HCT116 (cell line): Measurements from ENCODE around the gene CIB4. TPM values are rescaled to one million over a fixed set of nuclear protein-coding genes. Genes with fewer than 3 reads are reported as not detected.

Source experiments
- ATAC-seq: fragments of 200-7000 bp; cut with Tn5 transposase; 2 replicates; pipeline ENCODE4 v1.9.1; 2020; ENCODE audit warnings: mild to moderate bottlenecking, moderate library complexity
- BruUV-seq: library from RNA; stranded (reverse); fragments of 400-500 nt; replicated peaks from 2 replicates; lab custom pipeline; 2021; lab: Mats Ljungman, UMichigan
- CTCF ChIA-PET: fragments of 300-600 bp; sonication (Branson Sonifier 250); formaldehyde crosslinking; loops from one replicate; lab custom pipeline; 2021; ENCODE audit warnings: antibody characterized with exemption; lab: Charles Lee
- POLR2A ChIA-PET: fragments of 300-600, 350-600 bp; sonication (Branson Sonifier 250); formaldehyde crosslinking; loops from one replicate; lab custom pipeline; 2021; ENCODE audit warnings: antibody characterized with exemption; lab: Charles Lee
- RAD21 ChIA-PET, 2 experiments: fragments of 300-600 bp; sonication (Branson Sonifier 250); formaldehyde crosslinking; loops; one replicate each; lab custom pipeline; 2023; ENCODE audit warnings: low total read pairs in 2 of 2; ENCODE audit not compliant: uncharacterized antibody in 2 of 2, unreplicated experiment in 2 of 2, low non-redundant PET in 1 of 2; lab: Charles Lee
- DNase-seq: peaks from one replicate; pipeline ENCODE4 v3.0.0-alpha.2; 2010; ENCODE audit warnings: low read depth, low spot score
- H2AFZ ChIP-seq: fragments of 200-600 bp; shearing (Covaris generic), sonication (generic); 2 replicates; pipeline ENCODE4 v1.6.1; 2017; ENCODE audit warnings: low read depth, mixed run types, mixed read lengths, antibody characterized with exemption, low read length; ENCODE audit not compliant: poor library complexity, severe bottlenecking
- H3K27ac ChIP-seq: 2 replicates; pipeline ENCODE4 v1.5.1; 2012; ENCODE audit warnings: low read depth, low read length
- H3K27me3 ChIP-seq: fragments of 200-600 bp; sonication (generic); 2 replicates; pipeline ENCODE4 v1.6.1; 2016; ENCODE audit warnings: mixed run types, low read length, mixed read lengths; ENCODE audit not compliant: insufficient read depth
- H3K36me3 ChIP-seq, 2 experiments: fragments of 200-500 bp in 1 of 2; fragments of 200-600 bp in 1 of 2; sonication (Bioruptor generic) in 1 of 2; sonication (generic) in 1 of 2; 2 replicates each; pipeline versions ENCODE4 v1.5.1 to v1.6.1; 2014 to 2016; ENCODE audit warnings: low read length in 2 of 2, inconsistent platforms in 1 of 2, mixed read lengths in 1 of 2, mixed run types in 1 of 2; ENCODE audit not compliant: insufficient read depth in 2 of 2, control insufficient read depth in 1 of 2
- H3K4me1 ChIP-seq, 2 experiments: fragments of 200-600 bp in 1 of 2; sonication (generic) in 1 of 2; 2 replicates each; pipeline versions ENCODE4 v1.5.1 to v1.6.1; 2012 to 2017; ENCODE audit warnings: low read length in 2 of 2, inconsistent platforms in 1 of 2, mild to moderate bottlenecking in 1 of 2, mixed read lengths in 1 of 2, mixed run types in 1 of 2, moderate library complexity in 1 of 2; ENCODE audit not compliant: insufficient read depth in 2 of 2, control insufficient read depth in 1 of 2
- H3K4me2 ChIP-seq: fragments of 200-600 bp; sonication (generic); 2 replicates; pipeline ENCODE4 v1.6.1; 2017; ENCODE audit warnings: mixed run types, low read length, mixed read lengths
- H3K4me3 ChIP-seq, 2 experiments: fragments of 200-600 bp in 1 of 2; sonication (generic) in 1 of 2; replicated peaks in 1 of 2; 2 replicates each; pipeline ENCODE4 v1.5.1; 2011 to 2016; ENCODE audit warnings: low read length in 2 of 2, control low read depth in 1 of 2, low read depth in 1 of 2, mild to moderate bottlenecking in 1 of 2, mixed read lengths in 1 of 2, mixed run types in 1 of 2
- H3K79me2 ChIP-seq: fragments of 200-600 bp; sonication (generic); 2 replicates; pipeline ENCODE4 v1.6.1; 2017; ENCODE audit warnings: mild to moderate bottlenecking, mixed run types, low read length, moderate library complexity, mixed read lengths; ENCODE audit not compliant: insufficient read depth
- H3K9ac ChIP-seq: fragments of 200-600 bp; sonication (generic); 2 replicates; pipeline ENCODE4 v1.6.1; 2016; ENCODE audit warnings: low read length, mixed read lengths
- H3K9me2 ChIP-seq: fragments of 200-600 bp; sonication (generic), shearing (Covaris generic); 2 replicates; pipeline ENCODE4 v1.6.1; 2017; ENCODE audit warnings: mixed run types, mild to moderate bottlenecking, moderate library complexity; ENCODE audit not compliant: insufficient read depth
- H3K9me3 ChIP-seq, 2 experiments: fragments of 200-500 bp in 1 of 2; fragments of 200-600 bp in 1 of 2; sonication (Bioruptor generic) in 1 of 2; sonication (generic) in 1 of 2; 2 replicates each; pipeline ENCODE4 v1.6.1; 2014 to 2017; ENCODE audit warnings: low read length in 2 of 2, mixed read lengths in 2 of 2, inconsistent platforms in 1 of 2, low read depth in 1 of 2, mild to moderate bottlenecking in 1 of 2, mixed run types in 1 of 2, moderate library complexity in 1 of 2; ENCODE audit not compliant: control insufficient read depth in 1 of 2, insufficient read depth in 1 of 2
- H4K20me1 ChIP-seq: fragments of 200-600 bp; sonication (generic), shearing (Covaris generic); 2 replicates; pipeline ENCODE4 v1.6.1; 2017; ENCODE audit warnings: mixed run types, mild to moderate bottlenecking, moderate library complexity; ENCODE audit not compliant: insufficient read depth
- CBX3 ChIP-seq: IDR thresholded peaks from 2 replicates; pipeline ENCODE4 v1.6.1; 2012; ENCODE audit warnings: low read depth
- EGR1 ChIP-seq: IDR thresholded peaks from 2 replicates; pipeline ENCODE4 v1.6.1; 2012; ENCODE audit warnings: low read depth
- EZH2 ChIP-seq: fragments of 200-600 bp; sonication (generic); IDR thresholded peaks from 2 replicates; pipeline ENCODE4 v1.6.1; 2017; ENCODE audit warnings: antibody characterized with exemption, mixed run types
- EZH2phosphoT487 ChIP-seq: fragments of 200-600 bp; IDR thresholded peaks from 2 replicates; pipeline ENCODE4 v1.6.1; 2018; ENCODE audit warnings: antibody characterized with exemption, borderline replicate concordance
- FOSL1 ChIP-seq: IDR thresholded peaks from 2 replicates; pipeline ENCODE4 v1.6.1; 2012; ENCODE audit warnings: low read depth
- JUND ChIP-seq: IDR thresholded peaks from 2 replicates; pipeline ENCODE4 v1.6.1; 2012
- MAX ChIP-seq: IDR thresholded peaks from 2 replicates; pipeline ENCODE4 v1.6.1; 2012
- POLR2AphosphoS5 ChIP-seq: IDR thresholded peaks from 2 replicates; pipeline ENCODE4 v1.6.1; 2011; ENCODE audit warnings: mild to moderate bottlenecking, low read depth, low read length, moderate library complexity
- RAD21 ChIP-seq: IDR thresholded peaks from 2 replicates; pipeline ENCODE4 v1.6.1; 2012; ENCODE audit warnings: low read depth, mild to moderate bottlenecking
- REST ChIP-seq: IDR thresholded peaks from 2 replicates; pipeline ENCODE4 v1.6.1; 2012; ENCODE audit warnings: low read depth
- SIN3A ChIP-seq: IDR thresholded peaks from 2 replicates; pipeline ENCODE4 v1.6.1; 2012; ENCODE audit warnings: low read depth
- SP1 ChIP-seq: IDR thresholded peaks from 2 replicates; pipeline ENCODE4 v1.6.1; 2012; ENCODE audit warnings: low read depth
- SRF ChIP-seq: IDR thresholded peaks from 2 replicates; pipeline ENCODE4 v1.6.1; 2012; ENCODE audit warnings: low read depth
- TCF7L2 ChIP-seq: IDR thresholded peaks from 2 replicates; pipeline ENCODE4 v1.7.0; 2011; ENCODE audit warnings: borderline replicate concordance, inconsistent platforms; ENCODE audit not compliant: insufficient read depth, insufficient read length; ENCODE audit errors: extremely low read depth
- YY1 ChIP-seq: IDR thresholded peaks from 2 replicates; pipeline ENCODE4 v1.6.1; 2011; ENCODE audit warnings: low read length, low read depth, moderate library complexity, mild to moderate bottlenecking; ENCODE audit not compliant: insufficient replicate concordance; ENCODE audit errors: extremely low read depth
- ZFX ChIP-seq: fragments of 450-650 bp; IDR thresholded peaks from 2 replicates; pipeline ENCODE4 v1.6.1; 2017
- ZNF274 ChIP-seq: fragments of 200-500 bp; sonication (Bioruptor generic); IDR thresholded peaks from 2 replicates; pipeline ENCODE4 v1.6.1; 2014; ENCODE audit warnings: mild to moderate bottlenecking, low read depth, low read length, inconsistent platforms
- intact Hi-C: fragments of 100-400 bp; cut with micrococcal nuclease; formaldehyde crosslinking; loops from 2 replicates; pipeline ENCODE4 v1.10.0; 2022
- total RNA-seq: library from RNA; stranded (reverse); gene quantifications from one replicate; pipeline ENCODE4 v1.2.1, GENCODE V29; 2021; ENCODE audit not compliant: unreplicated experiment

Gene CIB4
- total RNA-seq, 1 experiment from 2014 or later, result not detected

- H3K4me3 ChIP-seq, result no peak overlapping the region
- H3K36me3 ChIP-seq, result no peaks in the 10 kb centered on the region
- H2AFZ ChIP-seq, result no peak overlapping the region
- no peaks in the 10 kb centered on the region for H3K9me3 ChIP-seq
- no peak overlapping the region for H3K27ac ChIP-seq
- no peak for TF ChIP-seq EGR1
- no peak for TF ChIP-seq YY1
- no peak for TF ChIP-seq RAD21
- TF ChIP-seq MAX, result no peak
- TF ChIP-seq EZH2, result no peak
- no peak for TF ChIP-seq REST
- no peak for TF ChIP-seq SP1
- no peak for TF ChIP-seq ZFX
- TF ChIP-seq POLR2AphosphoS5, result no peak
- TF ChIP-seq EZH2phosphoT487, result no peak
- TF ChIP-seq SIN3A, result no peak
- no peak for TF ChIP-seq CBX3
- TF ChIP-seq ZNF274, result no peak
- TF ChIP-seq SRF, result no peak
- TF ChIP-seq FOSL1, result no peak
- TF ChIP-seq TCF7L2, result no peak
- TF ChIP-seq JUND, result no peak
- TF ChIP-seq, all 23 proteins: peak for 0
- POLR2A ChIA-PET, result no interaction called here
- intact Hi-C loops, result no loop called here
- Histone ChIP-seq H3K4me1 (no peaks in the 10 kb centered on the region; a peak in 1 of 4 replicates), H4K20me1 (no peaks in the 10 kb centered on the region), H3K9me2 (no peaks in the 10 kb centered on the region), H3K27me3 (no peaks in the 10 kb centered on the region), H3K9ac (no peak overlapping the region), H3K79me2 (no peaks in the 10 kb centered on the region), H3K4me2 (no peak overlapping the region)
- DNase-seq, result no peak
- BruUV-seq, result no TSS peak
- CTCF ChIA-PET, result no interaction called here
- RAD21 ChIA-PET, result no interaction called here
- ATAC-seq, result no peak
These were observed 46.6 kb upstream of the CIB4 start for GRCh38 chr2:26687801-26688200.
